HT-29 (cell line): ENCODE measurements around the gene BPIFB2. TPM values are rescaled to one million over a fixed set of nuclear protein-coding genes. Genes with fewer than 3 reads are reported as not detected.
"Not testable (repeated sequence)": the region's sequence is repeated elsewhere in the genome, so short reads cannot be mapped to it uniquely, and the experiment has no call there.

Source experiments
- DNase-seq: peaks from one replicate; pipeline ENCODE4 v3.0.0-alpha.2; 2015; ENCODE audit warnings: low spot score
- total RNA-seq: library from RNA; depleted of rRNA; stranded (reverse); fragments of >200 nt; shearing (Covaris generic); gene quantifications from 2 replicates; pipeline ENCODE4 v1.2.3, GENCODE V29; 2014; rRNA removed

BPIFB2 gene, protein sequence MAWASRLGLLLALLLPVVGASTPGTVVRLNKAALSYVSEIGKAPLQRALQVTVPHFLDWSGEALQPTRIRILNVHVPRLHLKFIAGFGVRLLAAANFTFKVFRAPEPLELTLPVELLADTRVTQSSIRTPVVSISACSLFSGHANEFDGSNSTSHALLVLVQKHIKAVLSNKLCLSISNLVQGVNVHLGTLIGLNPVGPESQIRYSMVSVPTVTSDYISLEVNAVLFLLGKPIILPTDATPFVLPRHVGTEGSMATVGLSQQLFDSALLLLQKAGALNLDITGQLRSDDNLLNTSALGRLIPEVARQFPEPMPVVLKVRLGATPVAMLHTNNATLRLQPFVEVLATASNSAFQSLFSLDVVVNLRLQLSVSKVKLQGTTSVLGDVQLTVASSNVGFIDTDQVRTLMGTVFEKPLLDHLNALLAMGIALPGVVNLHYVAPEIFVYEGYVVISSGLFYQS
- total RNA-seq: not detected in 2 replicates

DNA sequence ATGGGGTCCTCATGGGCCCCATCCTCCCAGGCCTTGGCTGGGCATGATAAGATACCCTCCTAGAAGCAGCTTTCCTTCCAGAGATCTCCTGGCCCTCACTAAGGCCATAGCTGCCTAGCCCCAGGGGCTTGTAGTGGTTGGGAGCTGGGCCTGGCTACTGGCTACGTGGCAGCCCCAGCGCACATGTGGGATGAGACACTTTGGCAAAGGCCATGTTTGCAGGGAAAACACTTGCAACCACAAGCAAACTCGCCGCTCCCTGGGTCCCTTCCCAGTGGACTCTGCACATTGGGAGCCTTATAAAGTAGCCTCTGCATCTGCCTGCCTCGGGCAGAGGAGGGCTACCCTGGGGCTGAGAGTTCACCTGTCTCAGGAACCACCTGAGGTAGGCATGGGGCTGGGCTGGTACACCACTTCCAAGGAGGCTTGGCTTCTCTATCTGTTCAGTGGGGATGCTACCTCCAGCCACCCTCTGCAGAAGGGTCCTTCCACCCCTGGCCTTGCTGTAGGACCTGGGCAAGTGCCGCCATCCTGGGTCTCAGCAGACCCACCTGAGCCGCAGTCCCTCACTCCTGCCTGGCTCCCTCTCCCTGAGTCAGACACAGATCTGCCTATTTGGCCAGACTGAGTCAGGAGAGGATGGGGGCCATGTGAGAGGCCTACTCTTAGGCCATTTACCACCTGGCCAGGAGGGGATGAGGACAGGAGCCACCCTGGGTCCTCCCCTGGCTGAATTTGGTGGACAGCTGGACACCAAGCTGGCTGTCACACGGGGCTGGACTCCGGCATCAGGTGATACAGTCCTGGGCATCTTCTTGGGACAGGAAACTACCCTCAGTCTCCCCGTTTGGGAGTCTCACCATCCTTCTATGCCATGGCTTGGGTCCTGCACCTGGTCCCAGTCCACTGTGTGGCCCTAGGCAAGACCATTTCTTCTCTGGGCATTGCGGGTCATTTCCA lies at the start of gene BPIFB2:
Gene BPIFB2, plus strand, starts transcription at position 329 of the 960 bp plus-strand sequence. CDS start 871 bp downstream, outside the sequence.
- DNase-seq: no peak

- DNase-seq: no peak
Observed at GRCh38 chr20:32958574-32958973, 48.9 kb upstream of the BPIFB2 start.

- no peak for DNase-seq
Observed at GRCh38 chr20:32959351-32960221, 47.9 kb upstream of the BPIFB2 start.

DNA sequence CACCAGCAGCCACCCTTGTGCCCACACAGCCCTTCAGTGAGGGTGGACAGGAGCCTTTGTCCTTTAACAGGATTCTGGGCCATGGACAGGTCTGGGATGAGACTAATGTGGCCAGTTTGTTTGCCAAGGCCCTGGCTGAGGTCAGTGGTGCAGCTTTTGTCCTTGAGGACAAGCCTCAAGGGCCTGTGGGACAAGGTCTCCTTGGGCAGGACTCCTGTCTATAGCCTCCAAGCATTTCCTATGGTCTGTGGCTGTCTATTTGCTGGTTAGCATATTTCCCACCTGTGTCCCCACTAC lies 47.3 kb upstream of the BPIFB2 start:
- no peak for DNase-seq

DNA sequence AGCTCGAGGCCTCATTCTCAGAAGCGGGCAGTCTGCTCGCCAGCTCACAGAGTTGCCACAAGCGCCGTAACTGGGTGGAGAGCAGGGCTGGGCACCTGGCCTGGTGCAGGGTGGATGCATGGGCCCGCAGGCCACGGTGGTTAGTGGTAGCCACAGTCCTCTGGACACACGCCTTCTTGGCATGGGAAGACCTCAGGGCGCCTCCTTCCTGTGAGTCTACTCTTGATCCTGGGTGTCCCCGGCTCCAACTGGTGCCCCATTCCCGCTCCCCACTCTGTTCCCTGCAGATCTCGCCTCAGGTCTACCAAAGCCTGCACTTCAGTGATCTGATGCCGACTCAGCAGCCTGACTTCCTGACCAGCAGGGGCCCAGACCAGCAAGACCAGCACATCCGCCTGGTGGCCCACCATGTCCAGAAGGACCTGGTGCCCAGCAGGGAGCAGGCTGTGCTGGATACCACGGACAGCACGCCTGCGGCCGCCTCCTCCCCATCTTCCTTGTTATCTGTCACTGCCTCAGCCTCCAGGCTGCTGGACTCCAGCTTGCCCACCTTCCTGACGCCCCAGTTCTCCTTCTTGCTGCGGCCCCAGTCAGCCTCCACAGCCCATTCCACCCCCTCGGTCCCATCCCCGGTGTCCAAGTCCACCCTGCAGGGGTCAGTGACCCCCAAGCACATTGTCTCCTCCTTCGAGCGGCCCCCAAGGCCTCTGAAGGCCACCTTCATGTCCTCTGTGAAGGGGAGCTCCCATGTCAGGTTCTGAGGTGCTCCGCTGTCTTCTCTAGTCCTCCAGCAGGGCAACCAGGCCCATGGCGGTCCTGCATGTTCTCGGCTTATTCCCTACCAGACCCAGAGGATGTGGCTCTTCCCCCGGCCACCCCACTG lies 46.4 kb upstream of the BPIFB2 start:
- no peak for DNase-seq

DNA sequence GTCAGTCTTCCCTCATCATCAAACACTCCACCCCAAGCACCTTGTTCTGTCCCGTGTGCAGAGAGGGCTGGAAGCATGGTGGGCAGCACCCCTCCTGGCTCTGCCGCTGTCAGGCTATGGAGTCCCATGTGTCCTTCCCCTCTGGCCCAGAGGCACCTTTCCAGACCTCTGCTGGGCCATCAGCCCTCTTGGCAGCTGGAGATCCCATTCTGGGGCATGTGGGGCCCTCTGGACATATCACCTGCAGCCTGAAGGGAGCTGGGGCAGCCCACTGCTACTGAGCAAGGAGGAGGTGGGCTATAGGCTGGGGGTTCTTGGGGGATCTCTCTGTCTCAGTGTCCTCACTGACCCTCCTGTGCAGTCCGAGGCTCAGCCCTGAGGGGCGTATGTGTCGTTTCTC lies 45.5 kb upstream of the BPIFB2 start:
- no peak for DNase-seq

DNA sequence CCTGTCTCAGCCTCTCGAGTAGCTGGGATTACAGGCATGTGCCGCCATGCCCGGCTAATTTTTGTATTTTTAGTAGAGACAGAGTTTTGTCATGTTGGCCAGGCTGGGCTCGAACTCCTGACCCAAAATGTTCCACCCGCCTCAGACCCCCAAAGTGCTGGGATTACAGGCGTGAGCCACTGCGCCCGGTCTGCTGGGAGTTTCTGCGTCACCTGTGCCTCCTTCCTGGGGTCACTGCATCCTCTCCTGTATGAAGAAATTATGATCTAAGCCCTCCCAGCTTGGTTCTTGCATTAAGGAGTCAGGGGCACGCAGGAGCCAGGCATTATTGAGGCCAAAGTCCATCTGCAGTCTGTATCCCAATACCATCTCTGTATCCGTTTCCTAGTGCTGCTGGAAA lies 44.9 kb upstream of the BPIFB2 start:
- not testable (repeated sequence) for DNase-seq

DNA sequence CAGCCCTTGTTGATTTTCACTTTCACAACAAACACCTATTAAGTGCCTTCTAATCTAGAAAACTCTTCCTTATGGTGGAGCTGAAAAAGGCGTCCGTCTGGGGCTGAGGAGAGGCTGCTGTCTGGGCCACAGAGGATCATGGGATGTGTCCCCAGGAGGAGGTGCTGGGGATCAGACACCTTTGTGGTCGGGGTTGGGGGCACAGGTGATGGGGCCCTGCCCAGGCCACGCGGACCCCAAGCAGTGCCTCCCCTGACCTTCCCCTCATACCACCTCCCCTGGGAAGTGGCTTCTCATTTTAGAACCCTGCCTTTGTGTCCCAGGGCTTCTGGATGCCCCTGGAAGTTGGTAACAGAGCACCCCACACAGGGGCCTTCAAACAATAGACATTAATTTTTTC lies 44.3 kb upstream of the BPIFB2 start:
- DNase-seq: no peak

DNA sequence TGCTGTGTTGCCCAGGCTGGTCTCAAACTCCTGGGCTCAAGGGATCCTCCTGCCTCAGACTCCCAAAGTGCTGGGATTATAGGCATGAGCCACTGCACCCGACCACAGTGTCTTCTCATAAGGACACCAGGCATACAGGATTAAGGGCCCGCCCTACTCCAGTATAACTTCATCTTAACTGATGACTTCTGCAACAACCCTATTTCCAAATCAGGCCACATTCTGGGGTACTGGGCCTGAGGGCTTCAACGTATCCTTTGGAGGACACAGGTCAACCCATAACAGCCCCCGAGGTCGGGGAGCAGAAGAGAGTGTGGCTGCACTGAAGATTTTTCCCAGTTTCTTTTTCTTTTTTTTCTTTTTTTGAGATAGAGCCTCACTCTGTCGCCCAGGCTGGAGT lies 42.9 kb upstream of the BPIFB2 start:
- DNase-seq: no peak

DNA sequence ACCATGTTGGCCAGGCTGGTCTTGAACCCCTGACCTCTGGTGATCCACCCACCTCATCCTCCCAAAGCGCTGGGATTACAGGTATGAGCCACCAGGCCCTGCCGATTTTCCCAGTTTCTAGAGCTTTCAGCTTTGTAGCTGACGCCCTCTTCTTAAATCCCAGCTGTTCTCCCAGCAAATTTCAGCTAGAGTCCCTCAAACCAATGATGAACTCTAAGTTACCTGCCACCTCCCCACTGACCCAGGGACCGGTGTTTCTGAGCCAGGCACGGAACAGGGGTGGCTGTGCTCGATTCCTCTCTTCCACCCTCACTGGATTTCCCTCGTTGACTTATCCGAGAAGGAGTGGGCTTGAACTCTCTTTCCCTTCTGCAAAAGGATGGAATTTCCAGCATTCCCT lies 42.4 kb upstream of the BPIFB2 start:
- no peak for DNase-seq

GRCh38 chr20:32965581-32966373 lies 41.7 kb upstream of the BPIFB2 start:
- DNase-seq: no peak

DNA sequence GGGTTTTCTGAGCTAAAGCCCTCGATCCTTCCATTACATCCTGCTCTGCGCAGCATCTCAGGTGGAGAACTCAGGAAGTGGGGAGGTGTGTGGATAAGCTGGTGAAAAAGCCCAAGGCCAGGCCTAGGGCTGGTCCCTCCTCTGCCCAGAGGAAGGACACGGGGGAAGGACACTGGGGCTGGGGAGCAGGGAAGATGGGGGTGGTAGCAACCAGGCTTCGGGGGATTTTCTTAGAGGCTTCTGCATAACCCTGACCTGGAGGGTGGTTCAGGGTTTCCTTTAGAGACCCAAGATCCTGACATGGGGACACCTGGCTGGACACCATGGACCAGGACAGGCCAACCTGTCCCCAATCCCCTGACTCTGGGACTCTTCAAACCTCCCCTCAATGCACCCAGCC lies 41.1 kb upstream of the BPIFB2 start:
- DNase-seq: no peak

DNA sequence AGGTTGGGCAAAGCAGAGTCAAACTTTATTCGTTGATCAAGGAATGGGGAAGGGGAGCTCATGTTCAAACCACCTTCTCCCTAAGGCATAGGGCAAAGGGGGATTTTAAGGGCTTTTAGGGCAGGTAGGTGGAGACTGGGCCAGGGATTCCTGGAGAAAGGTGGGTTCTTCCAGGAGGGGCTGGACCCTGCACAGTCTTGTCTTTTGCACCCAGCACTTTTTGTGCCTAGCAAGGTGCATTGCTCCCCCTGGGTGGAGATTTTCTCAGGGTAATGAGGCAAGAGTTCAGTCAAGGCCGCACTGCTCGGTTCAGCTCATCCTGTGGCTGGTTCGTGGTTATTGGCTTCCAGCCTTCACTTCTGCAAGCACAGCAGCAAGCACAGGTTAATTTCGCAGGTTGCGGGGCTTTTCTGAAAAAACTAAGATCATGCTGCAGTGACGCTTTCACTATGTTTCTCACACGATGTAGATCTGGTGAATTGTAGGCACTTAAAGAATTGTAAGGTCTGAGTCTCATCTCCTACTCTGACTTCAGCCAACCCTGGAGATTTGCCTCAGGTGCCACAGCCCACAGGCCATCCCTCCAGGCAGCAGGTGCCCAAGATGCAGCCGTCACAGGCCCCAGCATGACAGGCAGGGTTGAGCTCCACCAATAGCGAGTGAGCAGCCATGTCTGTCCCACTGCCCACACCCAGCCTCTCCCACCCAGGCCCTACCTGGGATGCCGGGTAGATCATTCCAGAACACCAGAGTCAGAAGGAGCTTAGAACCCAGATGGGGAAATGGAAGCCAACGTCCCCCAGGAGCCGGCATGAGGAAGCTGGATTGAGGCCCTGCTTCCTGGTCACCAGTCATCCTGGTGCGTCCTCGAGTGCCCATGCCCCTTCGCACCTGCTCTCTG lies 40.4 kb upstream of the BPIFB2 start:
- DNase-seq: no peak

DNA sequence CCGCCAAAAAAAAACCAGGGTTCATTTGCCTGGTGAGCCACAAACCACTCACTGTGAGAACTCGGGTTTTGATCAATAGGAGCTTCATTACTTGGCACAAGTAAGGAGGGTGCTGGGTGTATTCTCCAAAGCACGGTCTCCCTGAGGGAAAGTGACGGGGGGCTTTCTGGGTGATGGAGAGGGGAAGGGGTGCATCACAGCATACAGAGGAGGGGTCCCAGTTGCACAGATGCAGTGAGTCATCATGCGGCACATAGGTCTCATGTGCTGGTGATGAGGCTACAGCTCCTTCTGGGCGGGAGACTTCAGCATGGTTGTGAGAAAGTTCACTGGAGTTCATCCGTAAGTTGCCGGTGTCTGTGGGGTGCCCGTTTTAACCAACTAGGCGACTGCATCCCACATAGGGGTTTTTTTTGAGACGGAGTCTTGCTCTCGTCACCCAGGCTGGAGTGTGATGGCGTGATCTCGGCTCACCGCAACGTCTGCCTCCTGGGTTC lies 39.5 kb upstream of the BPIFB2 start:
- no peak for DNase-seq

DNA sequence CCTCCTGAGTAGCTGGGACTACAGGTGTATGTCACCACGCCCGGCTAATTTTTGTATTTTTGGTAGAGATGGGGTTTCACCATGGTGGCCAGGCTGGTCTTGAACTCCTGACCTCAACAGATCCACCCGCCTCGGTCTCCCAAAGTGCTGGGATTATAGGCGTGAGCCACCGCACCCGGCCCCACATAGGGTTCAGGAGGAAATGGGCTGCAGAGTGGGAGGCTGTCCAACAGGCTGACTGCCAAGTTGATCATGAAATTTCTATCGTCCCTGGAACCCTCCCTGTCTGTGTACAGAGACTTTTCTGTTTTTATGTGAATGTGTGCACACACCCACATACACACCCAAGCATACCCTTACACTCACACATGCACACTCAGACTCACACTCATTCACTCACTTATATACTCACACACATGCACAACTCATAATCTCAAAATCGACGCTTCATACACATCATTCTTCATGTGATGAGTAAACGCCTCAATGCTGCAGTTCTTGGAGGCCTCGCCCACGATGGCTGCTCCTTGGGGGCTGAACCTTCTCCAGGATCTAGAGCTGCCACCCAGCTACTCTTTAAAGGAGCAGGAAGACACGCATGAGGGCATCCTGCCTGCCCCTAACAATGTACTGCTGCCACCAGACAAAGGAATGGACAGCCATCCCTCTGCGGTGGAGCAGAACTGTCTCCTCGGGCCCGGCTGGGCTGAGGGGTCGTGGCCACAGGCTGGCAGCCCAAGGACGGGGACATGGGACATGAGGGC lies 38.8 kb upstream of the BPIFB2 start:
- DNase-seq: no peak

GRCh38 chr20:32969356-32970114 lies 38.0 kb upstream of the BPIFB2 start:
- no peak for DNase-seq
